Uterus (tissue), 4 donors: ENCODE data around the gene NEU4. TPM values are rescaled to one million over a fixed set of nuclear protein-coding genes. Genes with fewer than 3 reads are reported as not detected.

Experiments used
- DNase-seq, 2 donors: peaks; one replicate each; pipeline ENCODE4 v3.0.0-alpha.2; 2019 to 2020
- H3K27ac ChIP-seq, 2 donors: fragments of 200-600 bp; sonication (generic); 1 replicate in 1 of 2; 2 replicates in 1 of 2; pipeline ENCODE4 v1.5.1; 2016 to 2018
- H3K27me3 ChIP-seq, 2 donors: fragments of 200-600 bp; sonication (generic); one replicate each; pipeline ENCODE4 v1.5.1; 2018 to 2019; ENCODE audit warnings: control low read depth in 1 of 2
- H3K36me3 ChIP-seq, 2 donors: fragments of 200-600 bp; sonication (generic); one replicate each; pipeline ENCODE4 v1.5.1; 2019; ENCODE audit warnings: control low read depth in 1 of 2
- H3K4me1 ChIP-seq, 2 donors: fragments of 200-600 bp; sonication (generic); one replicate each; pipeline ENCODE4 v1.5.1; 2018 to 2019; ENCODE audit warnings: control low read depth in 1 of 2
- H3K4me3 ChIP-seq, 2 donors: fragments of 200-600 bp; sonication (generic); 1 replicate in 1 of 2; 2 replicates in 1 of 2; pipeline ENCODE4 v1.5.1; 2018 to 2019; ENCODE audit warnings: mild to moderate bottlenecking in 1 of 2
- H3K9me3 ChIP-seq, 2 donors: fragments of 200-600 bp; sonication (generic); one replicate each; pipeline ENCODE4 v1.5.1; 2019; ENCODE audit warnings: control low read depth in 1 of 2
- POLR2A ChIP-seq, 2 donors: fragments of 450-650 bp; IDR thresholded peaks; one replicate each; pipeline ENCODE4 v1.6.1; 2016; ENCODE audit warnings: antibody characterized with exemption in 2 of 2, mild to moderate bottlenecking in 1 of 2, moderate library complexity in 1 of 2
- intact Hi-C: fragments of 100-400 bp; cut with DNase I; formaldehyde crosslinking; loops from one replicate; pipeline ENCODE4 v1.15.1; 2023; ENCODE audit warnings: low total_unique reads
- total RNA-seq, 4 donors: library from RNA; depleted of rRNA in 3 of 4; stranded (reverse); fragments of >200 nt in 3 of 4; gene quantifications; one replicate each; pipeline versions ENCODE4 v1.1.0 to v1.2.4, GENCODE V29; 2014 to 2023
- TF ChIP-seq, protein P1 (sequence below), 4 experiments: fragments of 200-600 bp in 2 of 4; fragments of 450-650 bp in 2 of 4; sonication (generic) in 2 of 4; IDR thresholded peaks; one replicate each; pipeline ENCODE4 v1.5.1; 2016 to 2019; ENCODE audit warnings: antibody characterized with exemption in 4 of 4, mild to moderate bottlenecking in 2 of 4, moderate library complexity in 1 of 4
- donor health status: DM: yes; HTN: yes; CAD: no.

NEU4 gene
- total RNA-seq, 4 donors from 2014 or later = 0.21 to 0.29 TPM; not detected in 2

DNA sequence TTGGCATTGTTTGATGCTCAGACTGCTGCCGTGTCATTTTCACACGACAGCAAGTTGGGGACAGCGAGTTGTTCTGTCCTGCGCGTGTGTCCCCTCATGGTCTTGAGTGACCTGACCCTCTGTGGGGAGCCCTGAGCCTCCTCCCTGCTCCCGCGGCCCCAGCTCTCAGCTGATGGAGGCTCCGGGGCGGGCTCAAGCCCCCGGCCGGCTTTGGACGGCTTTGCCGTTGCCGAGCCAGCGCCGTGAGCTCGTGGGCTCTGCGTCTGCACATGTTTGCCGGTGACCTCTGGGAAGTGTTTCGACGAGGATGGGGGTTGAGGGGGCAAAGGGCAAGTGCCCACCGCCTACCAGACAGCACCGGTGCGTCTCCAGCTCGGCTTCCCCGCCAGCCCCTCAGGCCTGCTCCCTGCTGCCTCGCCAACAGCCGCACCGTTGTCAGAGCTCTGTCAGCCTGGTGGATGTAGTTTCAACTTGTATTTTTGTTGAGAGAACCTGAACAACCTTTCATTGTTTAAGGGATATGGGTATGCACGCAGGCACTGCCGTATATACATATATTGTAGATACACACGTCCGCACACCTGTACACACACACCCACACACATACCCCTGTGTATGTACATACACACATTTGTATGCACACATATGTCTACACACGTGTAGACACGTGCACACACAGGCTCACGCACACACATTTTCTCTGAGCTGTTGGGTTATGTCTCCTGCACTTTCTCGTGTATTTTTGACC, 36.0 kb downstream of the NEU4 start:
- TF ChIP-seq, protein P1, sequence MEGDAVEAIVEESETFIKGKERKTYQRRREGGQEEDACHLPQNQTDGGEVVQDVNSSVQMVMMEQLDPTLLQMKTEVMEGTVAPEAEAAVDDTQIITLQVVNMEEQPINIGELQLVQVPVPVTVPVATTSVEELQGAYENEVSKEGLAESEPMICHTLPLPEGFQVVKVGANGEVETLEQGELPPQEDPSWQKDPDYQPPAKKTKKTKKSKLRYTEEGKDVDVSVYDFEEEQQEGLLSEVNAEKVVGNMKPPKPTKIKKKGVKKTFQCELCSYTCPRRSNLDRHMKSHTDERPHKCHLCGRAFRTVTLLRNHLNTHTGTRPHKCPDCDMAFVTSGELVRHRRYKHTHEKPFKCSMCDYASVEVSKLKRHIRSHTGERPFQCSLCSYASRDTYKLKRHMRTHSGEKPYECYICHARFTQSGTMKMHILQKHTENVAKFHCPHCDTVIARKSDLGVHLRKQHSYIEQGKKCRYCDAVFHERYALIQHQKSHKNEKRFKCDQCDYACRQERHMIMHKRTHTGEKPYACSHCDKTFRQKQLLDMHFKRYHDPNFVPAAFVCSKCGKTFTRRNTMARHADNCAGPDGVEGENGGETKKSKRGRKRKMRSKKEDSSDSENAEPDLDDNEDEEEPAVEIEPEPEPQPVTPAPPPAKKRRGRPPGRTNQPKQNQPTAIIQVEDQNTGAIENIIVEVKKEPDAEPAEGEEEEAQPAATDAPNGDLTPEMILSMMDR (IDR thresholded peaks at IDR 0.05) = no peak
- no peak for TF ChIP-seq POLR2A (IDR thresholded peaks at IDR 0.05)
- Histone ChIP-seq H3K9me3 (no peaks in the 10 kb centered on the region), H3K27me3 (no peaks in the 10 kb centered on the region), H3K36me3 (no peaks in the 10 kb centered on the region), H3K4me1 (peaks cover 0 to 5% of the 10 kb centered on the region in 2 donors), H3K27ac (peak overlapping the region in 1 of 2 donors; percentile 73), H3K4me3 (peak overlapping the region in 1 of 2 donors; percentile 40)
- DNase-seq = peak; percentile 16 to 17
- intact Hi-C loops = no loop called here

DNA sequence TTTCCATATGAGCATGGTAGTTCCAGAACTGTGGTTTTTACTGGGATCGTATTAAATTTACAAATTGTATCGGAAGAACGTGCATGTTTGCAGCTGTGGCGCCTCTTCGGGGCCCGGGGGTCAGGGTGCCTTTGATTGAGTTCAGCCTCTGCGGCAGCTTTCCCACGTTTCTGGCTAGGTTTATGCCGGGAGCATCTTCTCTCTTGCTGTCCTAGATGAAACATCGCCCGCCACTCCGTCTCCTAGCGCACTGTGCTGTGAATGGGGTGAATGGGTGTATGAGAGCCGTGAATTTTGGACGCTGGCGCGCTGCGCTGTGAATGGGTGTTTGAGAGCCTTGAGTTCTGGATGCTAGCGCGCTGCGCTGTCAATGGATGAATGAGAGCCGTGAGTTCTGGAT, 37.4 kb downstream of the NEU4 start:
- TF ChIP-seq POLR2A (IDR thresholded peaks at IDR 0.05) = no peak
- TF ChIP-seq, protein P1 (IDR thresholded peaks at IDR 0.05) = no peak
- DNase-seq = no peak
- Histone ChIP-seq H3K27me3 (no peaks in the 10 kb centered on the region), H3K36me3 (no peaks in the 10 kb centered on the region), H3K4me1 (peaks cover 0 to 5% of the 10 kb centered on the region in 2 donors), H3K27ac (no peak overlapping the region), H3K9me3 (no peaks in the 10 kb centered on the region), H3K4me3 (no peak overlapping the region)
- intact Hi-C loops = no loop called here

DNA sequence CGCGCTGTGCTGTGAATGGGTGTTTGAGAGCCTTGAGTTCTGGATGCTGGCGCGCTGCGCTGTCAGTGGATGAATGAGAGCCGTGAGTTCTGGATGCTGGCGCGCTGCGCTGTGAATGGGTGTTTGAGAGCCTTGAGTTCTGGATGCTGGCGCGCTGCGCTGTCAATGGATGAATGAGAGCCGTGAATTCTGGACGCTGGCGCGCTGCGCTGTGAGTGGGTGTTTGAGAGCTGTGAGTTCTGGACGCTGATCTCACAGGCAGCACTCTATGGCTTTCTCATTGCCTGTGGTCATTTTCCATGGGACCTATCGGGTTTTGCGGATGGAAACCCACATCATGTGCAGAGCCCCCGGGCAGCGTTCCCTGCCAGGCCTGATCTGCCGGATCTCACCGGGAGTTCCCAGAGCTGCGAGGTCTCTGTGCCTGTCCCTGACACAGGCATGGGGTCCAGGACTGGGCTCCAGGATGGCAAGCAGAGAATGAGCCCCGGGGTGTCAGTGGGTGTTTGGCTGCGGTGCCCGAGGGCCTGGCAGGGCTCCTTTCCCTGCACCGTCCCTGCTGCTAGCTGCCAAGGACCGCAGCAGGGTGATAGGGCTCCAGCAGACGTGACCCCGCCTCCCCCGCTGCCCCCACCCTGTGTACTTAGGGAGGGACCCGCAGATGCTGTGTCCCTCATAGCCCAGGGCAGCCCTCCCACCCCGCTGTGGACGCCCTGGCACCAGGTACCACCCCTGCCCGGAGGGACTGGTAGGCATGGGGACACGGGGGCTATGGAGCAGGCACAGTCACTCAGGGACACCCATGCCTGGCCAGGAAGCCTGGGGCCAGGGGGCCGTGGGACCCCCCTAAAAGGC, 40.0 kb downstream of the NEU4 start:
- Histone ChIP-seq H3K36me3 (no peaks in the 10 kb centered on the region), H3K4me3 (no peak overlapping the region), H3K27me3 (no peaks in the 10 kb centered on the region), H3K27ac (no peak overlapping the region), H3K9me3 (no peaks in the 10 kb centered on the region), H3K4me1 (peaks cover 0 to 5% of the 10 kb centered on the region in 2 donors)
- TF ChIP-seq, protein P1 (IDR thresholded peaks at IDR 0.05) = no peak
- TF ChIP-seq POLR2A (IDR thresholded peaks at IDR 0.05) = no peak
- no peak for DNase-seq
- intact Hi-C loops = no loop called here

DNA sequence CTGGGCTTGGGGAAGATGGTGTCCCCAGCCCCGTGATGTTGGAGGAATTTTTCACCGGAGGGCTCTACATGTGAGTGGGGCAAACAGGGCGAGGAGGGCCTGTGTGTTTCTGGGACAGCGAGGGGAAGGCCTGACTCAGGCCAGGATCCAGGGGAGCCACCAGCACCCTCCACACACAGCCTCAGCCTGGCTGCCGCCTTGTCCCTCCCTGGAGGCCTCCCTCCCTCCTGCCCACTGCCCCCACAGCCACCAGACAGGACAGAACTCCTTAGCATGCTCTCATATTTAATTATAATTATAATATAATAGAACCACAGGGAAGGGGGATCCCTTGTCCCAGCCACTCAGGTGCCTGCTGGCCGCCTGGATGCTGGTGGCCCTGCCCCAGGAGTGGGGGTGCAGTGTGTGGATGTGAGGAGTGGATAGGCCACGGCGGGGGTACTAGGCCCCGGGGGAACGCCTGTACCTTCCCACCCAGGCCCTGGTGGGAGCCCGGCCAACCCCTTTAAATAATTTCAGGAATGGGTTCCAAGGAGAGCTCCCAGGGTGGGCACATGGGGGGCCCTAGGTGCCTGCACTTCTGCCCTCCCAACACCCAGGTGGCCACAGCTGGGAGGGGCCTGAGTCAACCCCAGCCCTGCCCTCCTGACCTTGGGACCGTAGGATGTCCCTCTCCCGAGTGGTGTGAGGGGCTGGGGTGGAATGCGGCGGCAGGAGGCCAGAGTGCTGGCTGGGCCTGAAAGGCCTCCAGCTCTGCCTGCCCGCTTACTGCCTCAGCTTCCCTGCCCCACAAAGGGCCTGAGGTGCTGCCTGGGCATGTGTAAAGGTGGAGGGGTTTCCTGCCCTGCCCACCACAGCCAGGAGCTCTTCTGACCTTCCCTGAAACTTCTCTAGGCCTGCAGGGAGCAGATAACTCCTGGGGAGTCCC, 40.9 kb downstream of the NEU4 start:
- DNase-seq = peak in 1 of 2 donors; percentile 8
- Histone ChIP-seq H3K36me3 (no peaks in the 10 kb centered on the region), H3K9me3 (no peaks in the 10 kb centered on the region), H3K27ac (no peak overlapping the region), H3K4me1 (no peaks in the 10 kb centered on the region), H3K4me3 (no peak overlapping the region), H3K27me3 (no peaks in the 10 kb centered on the region)
- TF ChIP-seq, protein P1 (IDR thresholded peaks at IDR 0.05) = no peak
- TF ChIP-seq POLR2A (IDR thresholded peaks at IDR 0.05) = no peak
- intact Hi-C loops = no loop called here
